Choroid plexus epithelial cell (primary cell): ENCODE measurements around the gene RAB6D.
"Not testable (repeated sequence)": the region's sequence is repeated elsewhere in the genome, so short reads cannot be mapped to it uniquely, and the experiment has no call there.

Source experiments
- DNase-seq: peaks from one replicate; pipeline ENCODE4 v3.0.0-alpha.2; 2010; ENCODE audit warnings: low read depth
- H3K4me3 ChIP-seq: 2 replicates; pipeline ENCODE4 v1.5.1; 2011; ENCODE audit warnings: low read depth, mild to moderate bottlenecking, control low read depth, low read length, moderate library complexity
- CTCF ChIP-seq: conservative IDR thresholded peaks from 2 replicates; pipeline ENCODE4 v1.5.1; 2011; ENCODE audit warnings: low read depth, mild to moderate bottlenecking, control low read depth, inconsistent platforms, low read length, moderate library complexity

The RAB6D gene

GRCh38 chr2:131400849-131401248 is 36.9 kb upstream of the RAB6D start:
- DNase-seq: no peak
- TF ChIP-seq CTCF: no peak
- no peak overlapping the region for H3K4me3 ChIP-seq

- DNase-seq, H3K4me3 ChIP-seq: not testable (repeated sequence)
Observed at GRCh38 chr2:131400441-131400840, 36.5 kb upstream of the RAB6D start.

GRCh38 chr2:131396209-131396608 is 32.2 kb upstream of the RAB6D start:
- H3K4me3 ChIP-seq, DNase-seq: not testable (repeated sequence)

- H3K4me3 ChIP-seq: peak overlapping the region; percentile 22
- not testable (repeated sequence) for DNase-seq
Observed at GRCh38 chr2:131395024-131395645, 31.2 kb upstream of the RAB6D start.

GRCh38 chr2:131394147-131394931 is 30.4 kb upstream of the RAB6D start:
- DNase-seq: peak; percentile 21
- peak overlapping the region; percentile 38 for H3K4me3 ChIP-seq
- TF ChIP-seq CTCF: no peak

GRCh38 chr2:131391953-131392352 is 28.0 kb upstream of the RAB6D start:
- H3K4me3 ChIP-seq, DNase-seq: not testable (repeated sequence)

- H3K4me3 ChIP-seq, DNase-seq: not testable (repeated sequence)
Observed at GRCh38 chr2:131391471-131391870, 27.5 kb upstream of the RAB6D start.

- not testable (repeated sequence) for DNase-seq, H3K4me3 ChIP-seq
Observed at GRCh38 chr2:131390495-131391130, 26.6 kb upstream of the RAB6D start.

- H3K4me3 ChIP-seq: no peak overlapping the region
- no peak for TF ChIP-seq CTCF
- no peak for DNase-seq
Observed at GRCh38 chr2:131389657-131390056, 25.7 kb upstream of the RAB6D start.

GRCh38 chr2:131388834-131389233 is 24.9 kb upstream of the RAB6D start:
- H3K4me3 ChIP-seq, DNase-seq: not testable (repeated sequence)

- not testable (repeated sequence) for H3K4me3 ChIP-seq, DNase-seq
Observed at GRCh38 chr2:131373111-131373510, 9.1 kb upstream of the RAB6D start.
